A549 (cell line): Measurements from ENCODE around the gene LPAR1. TPM values are rescaled to one million over a fixed set of nuclear protein-coding genes. Genes with fewer than 3 reads are reported as not detected.
A peak's percentile ranks its signal among the peaks of the same experiment; 100 is the strongest.

Experiments used
- ATAC-seq, 2 experiments: fragments of 200-7000 bp in 1 of 2; fragments of >200 bp in 1 of 2; cut with Nextera tagmentation in 1 of 2; cut with Tn5 transposase in 1 of 2; 3 replicates each; pipeline versions ENCODE4 v1.8.0 to v1.9.1; 2018 to 2020; ENCODE audit warnings: mild to moderate bottlenecking in 1 of 2, moderate library complexity in 1 of 2
- CTCF ChIA-PET: fragments of 300-600 bp; sonication (Branson Sonifier 250); formaldehyde crosslinking; extraction: SDS; loops from one replicate; lab custom pipeline; 2021; ENCODE audit warnings: antibody characterized with exemption, inconsistent platforms; lab: Yijun Ruan, JAX
- POLR2A ChIA-PET: fragments of 350-600 bp; formaldehyde crosslinking; extraction: SDS; loops from one replicate; lab custom pipeline; 2021; ENCODE audit warnings: antibody characterized with exemption, inconsistent platforms; lab: Yijun Ruan, JAX
- DNase-seq, 2 experiments: peaks; one replicate each; pipeline versions ENCODE4 v3.0.0 to v3.0.0-alpha.2; 2011 to 2016; ENCODE audit warnings: low read depth in 1 of 2, low spot score in 1 of 2
- FAIRE-seq: peaks from 2 replicates; lab custom pipeline; 2011; peaks lifted over from hg19 to GRCh38; lab: Jason Lieb, UNC
- H3K27ac ChIP-seq, 2 experiments: fragments of >200 bp; sonication (Bioruptor Twin); formaldehyde crosslinking; 3 replicates each; pipeline ENCODE4 v1.5.1; 2016 to 2017
- H3K4me1 ChIP-seq: fragments of >200 bp; sonication (Bioruptor Twin); formaldehyde crosslinking; 3 replicates; pipeline ENCODE4 v1.6.1; 2016
- H3K4me2 ChIP-seq: fragments of >200 bp; sonication (Bioruptor Twin); formaldehyde crosslinking; 3 replicates; pipeline ENCODE4 v1.6.1; 2016
- H3K4me3 ChIP-seq: fragments of >200 bp; sonication (Bioruptor Twin); formaldehyde crosslinking; 3 replicates; pipeline ENCODE4 v1.5.1; 2016
- H3K9me3 ChIP-seq: fragments of >200 bp; sonication (Bioruptor Twin); formaldehyde crosslinking; 3 replicates; pipeline ENCODE4 v1.6.1; 2016
- CHD4 ChIP-seq: fragments of 200-600 bp; sonication (generic); IDR thresholded peaks from 2 replicates; pipeline ENCODE4 v1.6.1; 2016; ENCODE audit warnings: antibody characterized with exemption, mild to moderate bottlenecking, borderline replicate concordance
- FOSL2 ChIP-seq, 2 experiments: fragments of 450-650 bp in 1 of 2; fragments of >200 bp in 1 of 2; sonication (Bioruptor Twin) in 1 of 2; formaldehyde crosslinking; IDR thresholded peaks; 2 replicates each; pipeline versions ENCODE4 v1.5.0 to v1.6.1; 2016 to 2020; ENCODE audit warnings: mild to moderate bottlenecking in 1 of 2, moderate library complexity in 1 of 2
- FOXS1 ChIP-seq: fragments of 250-450 bp; sonication (Bioruptor Pico); IDR thresholded peaks from 2 replicates; pipeline ENCODE4 v1.5.0; 2020; ENCODE audit warnings: mild to moderate bottlenecking, moderate library complexity
- GATA3 ChIP-seq: IDR thresholded peaks from 2 replicates; pipeline ENCODE4 v1.6.1; 2012; ENCODE audit warnings: borderline replicate concordance
- HOXB5 ChIP-seq: fragments of 250-450 bp; sonication (Bioruptor Pico); IDR thresholded peaks from 2 replicates; pipeline ENCODE4 v1.5.0; 2020; ENCODE audit warnings: mild to moderate bottlenecking, moderate library complexity
- JUN ChIP-seq, 2 experiments: fragments of >200 bp; sonication (Bioruptor Twin); formaldehyde crosslinking; IDR thresholded peaks; 2 replicates in 1 of 2; 3 replicates in 1 of 2; pipeline ENCODE4 v1.6.1; 2016 to 2017
- KDM1A ChIP-seq: fragments of 200-600 bp; sonication (generic); IDR thresholded peaks from 2 replicates; pipeline ENCODE4 v1.6.1; 2016; ENCODE audit warnings: low read depth, mild to moderate bottlenecking
- NFE2L2 ChIP-seq: fragments of 150-350 bp; conservative IDR thresholded peaks from 2 replicates; pipeline ENCODE4 v1.6.1; 2014; ENCODE audit warnings: low read length
- NR3C1 ChIP-seq: fragments of >200 bp; sonication (Bioruptor Twin); formaldehyde crosslinking; IDR thresholded peaks from 3 replicates; pipeline ENCODE4 v1.6.1; 2017
- RAD21 ChIP-seq, 2 experiments: fragments of >200 bp in 1 of 2; sonication (Bioruptor Twin) in 1 of 2; formaldehyde crosslinking in 1 of 2; IDR thresholded peaks in 1 of 2; conservative IDR thresholded peaks in 1 of 2; 2 replicates in 1 of 2; 3 replicates in 1 of 2; pipeline ENCODE4 v1.6.1; 2012 to 2018; ENCODE audit warnings: inconsistent platforms in 1 of 2
- RARB ChIP-seq: fragments of 250-450 bp; sonication (Bioruptor Pico); IDR thresholded peaks from 2 replicates; pipeline ENCODE4 v1.8.0; 2021; ENCODE audit warnings: mild to moderate bottlenecking, moderate library complexity
- ZFP36 ChIP-seq: fragments of 450-650 bp; IDR thresholded peaks from 2 replicates; pipeline ENCODE4 v1.6.1; 2014; ENCODE audit warnings: borderline replicate concordance; ENCODE audit not compliant: partially characterized antibody
- ZSCAN20 ChIP-seq: fragments of 250-450 bp; sonication (Bioruptor Pico); IDR thresholded peaks from 2 replicates; pipeline ENCODE4 v1.8.0; 2022; ENCODE audit warnings: mild to moderate bottlenecking, moderate library complexity
- WGBS: methylation state at CpG from one replicate; pipeline ENCODE4 v1.1.6; 2017; ENCODE audit errors: missing lambda C conversion rate; 5-methylcytosine and 5-hydroxymethylcytosine counted together
- polyA plus RNA-seq, 4 experiments: library from polyadenylated mRNA; depleted of rRNA in 3 of 4; stranded (reverse); fragments of >200 nt; fragmentation: RNase III in 1 of 4; extraction: RNeasy Plus Mini Kit Qiagen cat#74134 plus additional on column Dnase treatment in 1 of 4; gene quantifications; 2 replicates in 3 of 4; 3 replicates in 1 of 4; pipeline ENCODE4 v1.2.3, GENCODE V29; 2011 to 2017
- TF ChIP-seq, protein P1 (sequence below): fragments of 250-450 bp; sonication (Bioruptor Pico); IDR thresholded peaks from 2 replicates; pipeline ENCODE4 v1.5.0; 2020; ENCODE audit warnings: low read depth, mild to moderate bottlenecking, moderate library complexity

LPAR1 gene
- polyA plus RNA-seq, 2 of the 4 experiments (the other 2 are of a cell fraction), result 15.8 to 33.7 TPM

DNA sequence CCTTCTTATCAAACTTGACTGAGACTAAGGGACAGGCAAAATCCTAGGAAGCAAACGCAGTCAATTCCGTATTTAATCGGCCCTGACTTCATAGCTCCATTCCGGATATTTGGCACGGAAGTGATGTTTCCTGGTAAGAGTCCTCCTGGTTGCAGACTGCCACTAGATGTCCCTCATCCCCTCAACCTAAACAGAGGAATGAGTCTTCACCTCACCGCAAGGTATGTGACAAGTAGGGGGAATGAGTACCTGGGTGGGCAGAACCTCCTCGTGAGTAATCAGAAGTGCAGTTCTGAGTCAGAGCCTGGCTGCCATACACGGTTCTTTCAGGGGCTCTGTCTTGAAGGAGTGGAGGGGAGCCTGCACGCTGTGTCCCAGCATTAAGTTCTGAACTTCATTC, 196.1 kb downstream of the LPAR1 start:
- POLR2A ChIA-PET, result no interaction called here
- ATAC-seq (no peak; a peak in 1 of 6 replicates), DNase-seq (no peak), FAIRE-seq (no peak)
- Histone ChIP-seq H3K9me3 (peaks cover 5% of the 10 kb centered on the region; the same call in 1 of the 3 replicates), H3K4me3 (no peak overlapping the region), H3K4me2 (no peak overlapping the region), H3K4me1 (0 out of 3 replicates have a peak, but pooled peaks cover 8% of the 10 kb centered on the region), H3K27ac (peak overlapping the region in 1 of 2 experiments; percentile 26; a peak in 1 of 6 replicates)
- TF ChIP-seq ZFP36 (no peak), RAD21 (conservative IDR thresholded peaks at IDR 0.05 in 1 of 2, IDR thresholded peaks at IDR 0.05 in 1 of 2) (peak in 1 of 2 experiments; percentile 19; a peak in 1 of 5 replicates), ZSCAN20 (CRISPR knock-in tag) (no peak), JUN (IDR thresholded peaks at IDR 0.05) (no peak), RARB (no peak)
- WGBS, result 82% methylated on average over 9 of the region's 9 CpGs
- CTCF ChIA-PET, result interaction anchor here (0.6 to 1.7 kb wide), 4 partner anchors 14 to 1558 kb away, joined by 3 to 4 read pairs (median 3); no protein-coding TSS in a partner anchor

DNA sequence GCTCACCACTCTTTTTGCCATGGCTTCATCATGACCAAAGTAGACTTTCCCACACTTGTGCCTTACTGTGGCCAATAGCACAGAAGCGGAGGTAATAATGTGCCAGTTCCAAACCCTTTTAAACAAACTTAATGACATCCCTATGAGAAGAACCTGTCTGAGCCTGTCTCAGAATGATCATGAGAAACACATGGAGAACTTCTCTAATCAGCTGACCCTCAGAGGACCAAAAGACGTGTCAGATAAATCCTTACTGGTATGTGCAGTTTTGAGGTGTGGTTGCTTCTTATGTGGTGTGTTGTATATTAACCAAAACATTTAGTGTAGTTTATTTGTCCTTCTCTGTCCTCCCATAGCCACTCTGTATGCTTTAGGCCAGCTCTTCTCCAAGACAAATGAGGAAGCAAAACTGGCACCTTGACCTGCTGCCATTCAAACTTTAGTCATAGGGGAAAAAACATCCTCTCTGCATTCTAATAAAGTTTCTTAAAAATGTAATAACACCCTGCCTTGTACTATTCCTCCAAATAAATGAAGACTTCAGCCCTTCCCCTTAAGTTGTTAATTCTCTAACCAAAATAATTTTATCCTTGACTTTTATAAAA, 200.8 kb downstream of the LPAR1 start:
- H3K4me3 ChIP-seq, result no peak overlapping the region
- CTCF ChIA-PET, result interaction anchor here (1.2 to 1.3 kb wide), 2 partner anchors 9 to 19 kb away, joined by 3 read pairs; no protein-coding TSS in a partner anchor
- H3K27ac ChIP-seq, result peak overlapping the region in 1 of 2 experiments; percentile 79; a peak in 2 of 6 replicates
- H3K9me3 ChIP-seq, result peaks cover 5% of the 10 kb centered on the region; the same call in 1 of the 3 replicates
- H3K4me2 ChIP-seq, result no peak overlapping the region
- no peak for TF ChIP-seq HOXB5
- TF ChIP-seq, protein P1, sequence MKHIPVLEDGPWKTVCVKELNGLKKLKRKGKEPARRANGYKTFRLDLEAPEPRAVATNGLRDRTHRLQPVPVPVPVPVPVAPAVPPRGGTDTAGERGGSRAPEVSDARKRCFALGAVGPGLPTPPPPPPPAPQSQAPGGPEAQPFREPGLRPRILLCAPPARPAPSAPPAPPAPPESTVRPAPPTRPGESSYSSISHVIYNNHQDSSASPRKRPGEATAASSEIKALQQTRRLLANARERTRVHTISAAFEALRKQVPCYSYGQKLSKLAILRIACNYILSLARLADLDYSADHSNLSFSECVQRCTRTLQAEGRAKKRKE (CRISPR knock-in tag), result no peak
- DNase-seq (no peak), FAIRE-seq (no peak), ATAC-seq (no peak)
- H3K4me1 ChIP-seq, result peaks cover 31% of the 10 kb centered on the region
- POLR2A ChIA-PET, result no interaction called here
- 55% methylated on average over 2 of the region's 2 CpGs for WGBS

DNA sequence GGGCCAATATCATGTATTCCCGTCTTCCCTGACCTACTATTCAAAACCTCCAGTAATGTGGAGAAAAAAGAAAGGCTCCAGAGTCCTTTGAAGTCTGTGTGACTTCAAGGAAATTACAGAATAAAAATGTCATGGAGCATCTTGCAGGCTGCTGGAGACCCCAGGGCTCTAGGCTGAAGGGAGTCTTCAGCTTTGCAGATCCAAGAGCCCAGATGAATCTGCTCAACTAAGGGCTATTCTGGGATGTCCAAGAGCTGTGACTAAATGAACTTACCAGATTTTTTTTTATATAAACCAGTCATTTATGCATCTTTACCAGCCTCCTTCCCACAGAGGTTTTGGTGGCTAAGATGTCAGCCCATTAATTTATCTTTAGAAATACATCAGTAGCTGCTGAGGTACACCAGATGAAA, 202.4 kb downstream of the LPAR1 start:
- Histone ChIP-seq H3K9me3 (peaks cover 5% of the 10 kb centered on the region; the same call in 1 of the 3 replicates), H3K4me2 (peak overlapping the region; percentile 69), H3K4me3 (no peak overlapping the region), H3K27ac (peak overlapping the region; percentile 66 to 79), H3K4me1 (peaks cover 31% of the 10 kb centered on the region)
- no peak for TF ChIP-seq FOXS1 (CRISPR knock-in tag)
- TF ChIP-seq KDM1A, result no peak
- no peak for TF ChIP-seq NR3C1
- FAIRE-seq, result no peak
- ChIA-PET CTCF (interaction anchor here (0.6 to 1.2 kb wide), 4 partner anchors 15 to 90 kb away, joined by 3 to 4 read pairs (median 4); no protein-coding TSS in a partner anchor), POLR2A (interaction anchor here (1.0 to 1.4 kb wide), 2 partner anchors 77 to 197 kb away, joined by 3 read pairs; no protein-coding TSS in a partner anchor)
- DNase-seq, result peak in 1 of 2 experiments; percentile 5
- peak; percentile 39 to 62; a peak in 4 of 6 replicates for ATAC-seq
- 34% methylated on average over 1 of the region's 1 CpG for WGBS

DNA sequence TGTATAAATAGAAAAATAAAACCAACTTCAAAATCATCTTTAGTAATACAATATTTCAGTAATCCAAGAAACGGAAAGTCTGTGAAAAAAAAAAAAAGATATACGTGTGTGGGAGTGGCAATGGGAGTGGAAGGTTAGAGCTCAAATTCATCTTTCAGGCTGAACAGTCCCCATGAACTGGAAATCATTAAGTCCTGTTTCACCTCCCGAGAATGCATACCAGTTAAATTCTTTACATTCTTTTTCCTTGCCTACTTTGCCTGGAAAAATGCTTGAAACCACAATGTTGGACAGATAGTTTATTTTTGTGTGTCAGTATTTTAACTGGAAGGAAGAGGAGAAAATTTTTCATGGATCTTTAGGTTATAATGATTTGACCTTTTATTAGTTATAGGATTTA, 202.9 kb downstream of the LPAR1 start:
- peak; percentile 92 for FAIRE-seq
- peak; percentile 43 to 62 for DNase-seq
- 3% methylated on average over 3 of the region's 3 CpGs for WGBS
- Histone ChIP-seq H3K4me1 (peaks cover 31% of the 10 kb centered on the region), H3K4me2 (peak overlapping the region; percentile 69), H3K9me3 (peaks cover 5% of the 10 kb centered on the region; the same call in 1 of the 3 replicates), H3K4me3 (no peak overlapping the region; the same call in 2 of the 3 replicates), H3K27ac (peak overlapping the region; percentile 66 to 79)
- no peak for TF ChIP-seq RARB
- TF ChIP-seq CHD4, result no peak
- no peak for TF ChIP-seq FOSL2 (IDR thresholded peaks at IDR 0.05)
- TF ChIP-seq FOSL2 (CRISPR knock-in tag; IDR thresholded peaks at IDR 0.05), result no peak
- TF ChIP-seq NFE2L2, result no peak
- peak; percentile 59; the same call in 1 of the 2 replicates for TF ChIP-seq GATA3
- POLR2A ChIA-PET, result interaction anchor here (1.0 to 1.4 kb wide), 2 partner anchors 77 to 197 kb away, joined by 3 read pairs; no protein-coding TSS in a partner anchor
- CTCF ChIA-PET, result interaction anchor here (0.6 to 1.2 kb wide), 4 partner anchors 14 to 90 kb away, joined by 3 to 4 read pairs (median 4); no protein-coding TSS in a partner anchor
- peak; percentile 76 to 89 for ATAC-seq
